ENCODE measurements around the gene CLPX. TPM values are rescaled to one million over a fixed set of nuclear protein-coding genes. Genes with fewer than 3 reads are reported as not detected.

CLPX gene
- total RNA-seq, 1 donor from 2014 or later = 72.6 TPM

GRCh38 chr15:65208647-65209046 lies 23.5 kb upstream of the CLPX start:
- Histone ChIP-seq H3K79me2 (ENCODE audit: low read depth) (no peaks in the 10 kb centered on the region), H3K4me1 (peaks cover 34% of the 10 kb centered on the region), H3K9me3 (ENCODE audit: low read depth) (no peaks in the 10 kb centered on the region), H3K4me3 (no peak overlapping the region), H3K4me2 (peak overlapping the region; percentile 6), H2AFZ (replicated peaks) (no peak overlapping the region), H4K20me1 (ENCODE audit: low read depth) (no peaks in the 10 kb centered on the region), H3K27ac (peak overlapping the region; percentile 58), H3F3A (ENCODE audit: low read depth) (peaks cover 5% of the 10 kb centered on the region), H3K9ac (no peak overlapping the region), H3K27me3 (no peaks in the 10 kb centered on the region), H3K36me3 (no peaks in the 10 kb centered on the region)
- Mint-ChIP-seq H3K36me3 (no peaks in the 10 kb centered on the region), H3K27me3 (ENCODE audit: insufficient read depth, low read depth) (peaks cover 10% of the 10 kb centered on the region), H3K4me3 (peak overlapping the region; percentile 31), H3K9me3 (no peaks in the 10 kb centered on the region), H3K27ac (peak overlapping the region; percentile 68), H3K4me1 (peaks cover 51% of the 10 kb centered on the region)
- TF ChIP-seq EZH2 (IDR thresholded peaks at IDR 0.05) = no peak
- DNase-seq (ENCODE audit: low spot score) = peak; percentile 51

- Histone ChIP-seq H3K4me2 (no peak overlapping the region), H3K4me3 (no peak overlapping the region), H4K20me1 (ENCODE audit: low read depth) (no peaks in the 10 kb centered on the region), H3K36me3 (no peaks in the 10 kb centered on the region), H3K9ac (no peak overlapping the region), H3K4me1 (peaks cover 34% of the 10 kb centered on the region), H3K27ac (no peak overlapping the region), H3K9me3 (ENCODE audit: low read depth) (no peaks in the 10 kb centered on the region), H3K79me2 (ENCODE audit: low read depth) (no peaks in the 10 kb centered on the region), H3K27me3 (no peaks in the 10 kb centered on the region), H3F3A (ENCODE audit: low read depth) (peaks cover 5% of the 10 kb centered on the region), H2AFZ (replicated peaks) (no peak overlapping the region)
- Mint-ChIP-seq H3K4me1 (peaks cover 48% of the 10 kb centered on the region), H3K36me3 (no peaks in the 10 kb centered on the region), H3K27me3 (ENCODE audit: insufficient read depth, low read depth) (peaks cover 8% of the 10 kb centered on the region), H3K4me3 (no peak overlapping the region), H3K27ac (peak overlapping the region; percentile 64), H3K9me3 (no peaks in the 10 kb centered on the region)
- no peak for DNase-seq (ENCODE audit: low spot score)
- TF ChIP-seq EZH2phosphoT487 (IDR thresholded peaks at IDR 0.05) (no peak), EZH2 (IDR thresholded peaks at IDR 0.05) (no peak)
- TF ChIP-seq, protein P1, sequence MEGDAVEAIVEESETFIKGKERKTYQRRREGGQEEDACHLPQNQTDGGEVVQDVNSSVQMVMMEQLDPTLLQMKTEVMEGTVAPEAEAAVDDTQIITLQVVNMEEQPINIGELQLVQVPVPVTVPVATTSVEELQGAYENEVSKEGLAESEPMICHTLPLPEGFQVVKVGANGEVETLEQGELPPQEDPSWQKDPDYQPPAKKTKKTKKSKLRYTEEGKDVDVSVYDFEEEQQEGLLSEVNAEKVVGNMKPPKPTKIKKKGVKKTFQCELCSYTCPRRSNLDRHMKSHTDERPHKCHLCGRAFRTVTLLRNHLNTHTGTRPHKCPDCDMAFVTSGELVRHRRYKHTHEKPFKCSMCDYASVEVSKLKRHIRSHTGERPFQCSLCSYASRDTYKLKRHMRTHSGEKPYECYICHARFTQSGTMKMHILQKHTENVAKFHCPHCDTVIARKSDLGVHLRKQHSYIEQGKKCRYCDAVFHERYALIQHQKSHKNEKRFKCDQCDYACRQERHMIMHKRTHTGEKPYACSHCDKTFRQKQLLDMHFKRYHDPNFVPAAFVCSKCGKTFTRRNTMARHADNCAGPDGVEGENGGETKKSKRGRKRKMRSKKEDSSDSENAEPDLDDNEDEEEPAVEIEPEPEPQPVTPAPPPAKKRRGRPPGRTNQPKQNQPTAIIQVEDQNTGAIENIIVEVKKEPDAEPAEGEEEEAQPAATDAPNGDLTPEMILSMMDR (IDR thresholded peaks at IDR 0.05) = no peak
Measured at GRCh38 chr15:65207280-65207840, 22.2 kb upstream of the CLPX start.

- H3K27me3 ChIP-seq = no peaks in the 10 kb centered on the region
- no peaks in the 10 kb centered on the region for H3K79me2 ChIP-seq (ENCODE audit: low read depth)
- no peak for DNase-seq (ENCODE audit: low spot score)
- no peaks in the 10 kb centered on the region for H3K36me3 ChIP-seq
- no peaks in the 10 kb centered on the region for H3K9me3 ChIP-seq (ENCODE audit: low read depth)
- no peak overlapping the region for H3K4me3 Mint-ChIP-seq
- H3K4me1 Mint-ChIP-seq = peaks cover 42% of the 10 kb centered on the region
- no peaks in the 10 kb centered on the region for H3K9me3 Mint-ChIP-seq
- no peak for TF ChIP-seq EZH2phosphoT487 (IDR thresholded peaks at IDR 0.05)
- TF ChIP-seq, protein P1 (IDR thresholded peaks at IDR 0.05) = no peak
- no peak for TF ChIP-seq EZH2 (IDR thresholded peaks at IDR 0.05)
- no peaks in the 10 kb centered on the region for H3K36me3 Mint-ChIP-seq
- H3K4me1 ChIP-seq = peaks cover 33% of the 10 kb centered on the region
- no peak overlapping the region for H3K4me3 ChIP-seq
- H3K27ac Mint-ChIP-seq = peak overlapping the region; percentile 64
- H3K4me2 ChIP-seq = no peak overlapping the region
- peaks cover 5% of the 10 kb centered on the region for H3F3A ChIP-seq (ENCODE audit: low read depth)
- H3K9ac ChIP-seq = no peak overlapping the region
- no peak overlapping the region for H2AFZ ChIP-seq (replicated peaks)
- H3K27ac ChIP-seq = no peak overlapping the region
- H3K27me3 Mint-ChIP-seq (ENCODE audit: insufficient read depth, low read depth) = peaks cover 8% of the 10 kb centered on the region
- no peaks in the 10 kb centered on the region for H4K20me1 ChIP-seq (ENCODE audit: low read depth)
Measured at GRCh38 chr15:65206750-65207149, 21.6 kb upstream of the CLPX start.

GRCh38 chr15:65204931-65205660 lies 20.0 kb upstream of the CLPX start:
- no peak overlapping the region for H3K4me3 ChIP-seq
- no peak overlapping the region for H3K27ac ChIP-seq
- no peak overlapping the region for H3K9ac ChIP-seq
- H4K20me1 ChIP-seq (ENCODE audit: low read depth) = no peaks in the 10 kb centered on the region
- no peaks in the 10 kb centered on the region for H3K36me3 ChIP-seq
- TF ChIP-seq EZH2 (IDR thresholded peaks at IDR 0.05) = no peak
- TF ChIP-seq, protein P1 (IDR thresholded peaks at IDR 0.05) = no peak
- TF ChIP-seq EZH2phosphoT487 (IDR thresholded peaks at IDR 0.05) = no peak
- no peak overlapping the region for H3K4me2 ChIP-seq
- Mint-ChIP-seq H3K4me1 (peaks cover 28% of the 10 kb centered on the region), H3K4me3 (no peak overlapping the region), H3K36me3 (no peaks in the 10 kb centered on the region), H3K9me3 (no peaks in the 10 kb centered on the region), H3K27ac (peak overlapping the region; percentile 24), H3K27me3 (ENCODE audit: insufficient read depth, low read depth) (peaks cover 8% of the 10 kb centered on the region)
- H3K79me2 ChIP-seq (ENCODE audit: low read depth) = no peaks in the 10 kb centered on the region
- DNase-seq (ENCODE audit: low spot score) = no peak
- H2AFZ ChIP-seq (replicated peaks) = no peak overlapping the region
- H3K9me3 ChIP-seq (ENCODE audit: low read depth) = no peaks in the 10 kb centered on the region
- H3K27me3 ChIP-seq = no peaks in the 10 kb centered on the region
- H3F3A ChIP-seq (ENCODE audit: low read depth) = peaks cover 5% of the 10 kb centered on the region
- peaks cover 19% of the 10 kb centered on the region for H3K4me1 ChIP-seq
